ENCODE data around the gene PROB1. TPM values are rescaled to one million over a fixed set of nuclear protein-coding genes. Genes with fewer than 3 reads are reported as not detected.
A peak's percentile ranks its signal among the peaks of the same experiment; 100 is the strongest.
"Not testable (repeated sequence)": the region's sequence is repeated elsewhere in the genome, so short reads cannot be mapped to it uniquely, and the experiment has no call there.

PROB1 gene
- total RNA-seq, 1 experiment from 2014 or later, result not detected

- in situ Hi-C loops (cut with HindIII; ENCODE audit: low pct_unique_long_range_greater_than_20kb, low sequenced_read_pairs), result no loop called here
- no peak for DNase-seq (ENCODE audit: low read depth)
Measured at GRCh38 chr5:139368613-139369012, 26.3 kb downstream of the PROB1 start.

GRCh38 chr5:139364466-139364865 lies 30.4 kb downstream of the PROB1 start:
- in situ Hi-C loops (cut with HindIII; ENCODE audit: low pct_unique_long_range_greater_than_20kb, low sequenced_read_pairs), result no loop called here
- no peak for DNase-seq (ENCODE audit: low read depth)

GRCh38 chr5:139363937-139364336 lies 31.0 kb downstream of the PROB1 start:
- DNase-seq (ENCODE audit: low read depth), result no peak
- in situ Hi-C loops (cut with HindIII; ENCODE audit: low pct_unique_long_range_greater_than_20kb, low sequenced_read_pairs), result no loop called here

GRCh38 chr5:139361835-139362429 lies 33.0 kb downstream of the PROB1 start:
- in situ Hi-C loops (cut with HindIII; ENCODE audit: low pct_unique_long_range_greater_than_20kb, low sequenced_read_pairs), result no loop called here
- no peak for DNase-seq (ENCODE audit: low read depth)

GRCh38 chr5:139360384-139360783 lies 34.5 kb downstream of the PROB1 start:
- in situ Hi-C loops (cut with HindIII; ENCODE audit: low pct_unique_long_range_greater_than_20kb, low sequenced_read_pairs), result no loop called here
- no peak for DNase-seq (ENCODE audit: low read depth)

GRCh38 chr5:139358064-139358463 lies 36.8 kb downstream of the PROB1 start:
- no peak for DNase-seq (ENCODE audit: low read depth)
- in situ Hi-C loops (cut with HindIII; ENCODE audit: low pct_unique_long_range_greater_than_20kb, low sequenced_read_pairs), result no loop called here

GRCh38 chr5:139355900-139356299 lies 39.0 kb downstream of the PROB1 start:
- DNase-seq (ENCODE audit: low read depth); in situ Hi-C loops (cut with HindIII; ENCODE audit: low pct_unique_long_range_greater_than_20kb, low sequenced_read_pairs): not testable (repeated sequence)

GRCh38 chr5:139354186-139354585 lies 40.7 kb downstream of the PROB1 start:
- in situ Hi-C loops (cut with HindIII; ENCODE audit: low pct_unique_long_range_greater_than_20kb, low sequenced_read_pairs), result no loop called here
- no peak for DNase-seq (ENCODE audit: low read depth)

- DNase-seq (ENCODE audit: low read depth); in situ Hi-C loops (cut with HindIII; ENCODE audit: low pct_unique_long_range_greater_than_20kb, low sequenced_read_pairs): not testable (repeated sequence)
Measured at GRCh38 chr5:139347863-139348262, 47.0 kb downstream of the PROB1 start.

GRCh38 chr5:139345442-139345841 lies 49.5 kb downstream of the PROB1 start:
- in situ Hi-C loops (cut with HindIII; ENCODE audit: low pct_unique_long_range_greater_than_20kb, low sequenced_read_pairs); DNase-seq (ENCODE audit: low read depth): not testable (repeated sequence)

- in situ Hi-C loops (cut with HindIII; ENCODE audit: low pct_unique_long_range_greater_than_20kb, low sequenced_read_pairs), result no loop called here
Measured at GRCh38 chr5:139344177-139344576, 50.7 kb downstream of the PROB1 start.

GRCh38 chr5:139343476-139343875 lies 51.4 kb downstream of the PROB1 start:
- DNase-seq (ENCODE audit: low read depth), result no peak
- in situ Hi-C loops (cut with HindIII; ENCODE audit: low pct_unique_long_range_greater_than_20kb, low sequenced_read_pairs), result no loop called here

More at GRCh38 chr5:139344177-139344576, 50.7 kb downstream of the PROB1 start:
- DNase-seq (ENCODE audit: low read depth), result no peak

GRCh38 chr5:139342423-139342723 lies 52.5 kb downstream of the PROB1 start:
- no peak for DNase-seq (ENCODE audit: low read depth)

GRCh38 chr5:139341689-139342422 lies 53.0 kb downstream of the PROB1 start, which contains the start of gene PAIP2:
TSS of gene PAIP2 (plus strand) at chr5:139341854. CDS start at chr5:139363785, 21,931 bp downstream.
- peak; percentile 95 for DNase-seq (ENCODE audit: low read depth)
- in situ Hi-C loops (cut with HindIII; ENCODE audit: low pct_unique_long_range_greater_than_20kb, low sequenced_read_pairs), result no loop called here

More at GRCh38 chr5:139342423-139342723, 52.5 kb downstream of the PROB1 start:
- in situ Hi-C loops (cut with HindIII; ENCODE audit: low pct_unique_long_range_greater_than_20kb, low sequenced_read_pairs), result no loop called here

- no peak for DNase-seq (ENCODE audit: low read depth)
- in situ Hi-C loops (cut with HindIII; ENCODE audit: low pct_unique_long_range_greater_than_20kb, low sequenced_read_pairs), result no loop called here
Measured at GRCh38 chr5:139341187-139341688, 53.7 kb downstream of the PROB1 start.

Other genes starting within 250 kb of the PROB1 start
- gene SIL1, start 196.7 kb downstream of the PROB1 start, total RNA-seq (2014; rRNA removed; shearing (Covaris generic); ENCODE audit: low replicate concordance), result 57.6 and 84.0 TPM in 2 replicates
- 150 and 191 TPM in 2 replicates for gene MATR3, start 101.4 kb downstream of the PROB1 start, total RNA-seq (2014; rRNA removed; shearing (Covaris generic); ENCODE audit: low replicate concordance)
- gene PAIP2, start 53.2 kb downstream of the PROB1 start, total RNA-seq (2014; rRNA removed; shearing (Covaris generic); ENCODE audit: low replicate concordance), result 40.6 and 41.9 TPM in 2 replicates
- gene SLC23A1, start 11.8 kb downstream of the PROB1 start, total RNA-seq (2014; rRNA removed; shearing (Covaris generic); ENCODE audit: low replicate concordance), result 0.06 and 3.9 TPM in 2 replicates
- gene MZB1, start 5.2 kb downstream of the PROB1 start, total RNA-seq (2014; rRNA removed; shearing (Covaris generic); ENCODE audit: low replicate concordance), result not detected in 2 replicates
- 2.5 and 12.8 TPM in 2 replicates for gene SPATA24, start 9.0 kb upstream of the PROB1 start, total RNA-seq (2014; rRNA removed; shearing (Covaris generic); ENCODE audit: low replicate concordance)
- 1.4 and 3.3 TPM in 2 replicates for gene DNAJC18, start 44.4 kb upstream of the PROB1 start, total RNA-seq (2014; rRNA removed; shearing (Covaris generic); ENCODE audit: low replicate concordance)
- not detected in 2 replicates for gene ECSCR, start 67.6 kb upstream of the PROB1 start, total RNA-seq (2014; rRNA removed; shearing (Covaris generic); ENCODE audit: low replicate concordance)
- not detected in 2 replicates for gene SMIM33, start 75.9 kb upstream of the PROB1 start, total RNA-seq (2014; rRNA removed; shearing (Covaris generic); ENCODE audit: low replicate concordance)
- gene STING1, start 87.7 kb upstream of the PROB1 start, total RNA-seq (2014; rRNA removed; shearing (Covaris generic); ENCODE audit: low replicate concordance), result 16.8 and 21.1 TPM in 2 replicates
- gene UBE2D2, start 166.2 kb upstream of the PROB1 start, total RNA-seq (2014; rRNA removed; shearing (Covaris generic); ENCODE audit: low replicate concordance), result 105 and 126 TPM in 2 replicates